GM12878 (cell line): ENCODE data around the gene ABHD12B.

Experiments used
- CTCF ChIP-seq, 3 experiments: IDR thresholded peaks in 2 of 3; conservative IDR thresholded peaks in 1 of 3; 2 replicates each; pipeline ENCODE4 v1.5.1; 2011; ENCODE audit warnings: low read depth in 3 of 3, low read length in 3 of 3, mild to moderate bottlenecking in 3 of 3, control low read depth in 2 of 3, moderate library complexity in 2 of 3, inconsistent platforms in 1 of 3, mixed read lengths in 1 of 3; ENCODE audit not compliant: control insufficient read depth in 2 of 3, insufficient read depth in 1 of 3; ENCODE audit errors: extremely low read depth in 1 of 3
- EP300 ChIP-seq, 2 experiments: fragments of 150-350 bp in 1 of 2; IDR thresholded peaks; 2 replicates each; pipeline ENCODE4 v1.6.1; 2011 to 2012; ENCODE audit warnings: low read depth in 2 of 2, low read length in 2 of 2, borderline replicate concordance in 1 of 2, improper control_type of control experiment in 1 of 2, inconsistent platforms in 1 of 2; ENCODE audit not compliant: control insufficient read depth in 1 of 2
- NRF1 ChIP-seq: conservative IDR thresholded peaks from 2 replicates; pipeline ENCODE4 v1.6.1; 2011; ENCODE audit warnings: mild to moderate bottlenecking, low read depth, low read length, improper control_type of control experiment
- SIX5 ChIP-seq: IDR thresholded peaks from 2 replicates; pipeline ENCODE4 v1.6.1; 2011; ENCODE audit warnings: mild to moderate bottlenecking, low read depth, low read length, moderate library complexity; ENCODE audit not compliant: severe bottlenecking
- YY1 ChIP-seq: IDR thresholded peaks from 2 replicates; pipeline ENCODE4 v1.6.1; 2011; ENCODE audit warnings: low read depth, mild to moderate bottlenecking, low read length

GRCh38 chr14:50943261-50943942, 71.5 kb downstream of the ABHD12B start:
- TF ChIP-seq CTCF (IDR thresholded peaks at IDR 0.05 in 2 of 3, conservative IDR thresholded peaks at IDR 0.05 in 1 of 3; ENCODE audit: control insufficient read depth in 2 of 3, extremely low read depth in 1 of 3, insufficient read depth in 1 of 3, low read depth in 3 of 3, low read length in 3 of 3) (no peak), SIX5 (no peak), EP300 (IDR thresholded peaks at IDR 0.05; ENCODE audit: borderline replicate concordance in 1 of 2, control insufficient read depth in 1 of 2, low read depth in 2 of 2, low read length in 2 of 2) (no peak), YY1 (no peak), NRF1 (no peak)
